GM12801 (cell line): ENCODE data around the gene MYPOP.

ENCODE experiments used
- TF ChIP-seq, protein P1 (sequence below): IDR thresholded peaks from one replicate; pipeline ENCODE4 v1.5.1; 2011; ENCODE audit warnings: control low read depth; ENCODE audit not compliant: insufficient read length; ENCODE audit errors: extremely low read depth

MYPOP gene

DNA sequence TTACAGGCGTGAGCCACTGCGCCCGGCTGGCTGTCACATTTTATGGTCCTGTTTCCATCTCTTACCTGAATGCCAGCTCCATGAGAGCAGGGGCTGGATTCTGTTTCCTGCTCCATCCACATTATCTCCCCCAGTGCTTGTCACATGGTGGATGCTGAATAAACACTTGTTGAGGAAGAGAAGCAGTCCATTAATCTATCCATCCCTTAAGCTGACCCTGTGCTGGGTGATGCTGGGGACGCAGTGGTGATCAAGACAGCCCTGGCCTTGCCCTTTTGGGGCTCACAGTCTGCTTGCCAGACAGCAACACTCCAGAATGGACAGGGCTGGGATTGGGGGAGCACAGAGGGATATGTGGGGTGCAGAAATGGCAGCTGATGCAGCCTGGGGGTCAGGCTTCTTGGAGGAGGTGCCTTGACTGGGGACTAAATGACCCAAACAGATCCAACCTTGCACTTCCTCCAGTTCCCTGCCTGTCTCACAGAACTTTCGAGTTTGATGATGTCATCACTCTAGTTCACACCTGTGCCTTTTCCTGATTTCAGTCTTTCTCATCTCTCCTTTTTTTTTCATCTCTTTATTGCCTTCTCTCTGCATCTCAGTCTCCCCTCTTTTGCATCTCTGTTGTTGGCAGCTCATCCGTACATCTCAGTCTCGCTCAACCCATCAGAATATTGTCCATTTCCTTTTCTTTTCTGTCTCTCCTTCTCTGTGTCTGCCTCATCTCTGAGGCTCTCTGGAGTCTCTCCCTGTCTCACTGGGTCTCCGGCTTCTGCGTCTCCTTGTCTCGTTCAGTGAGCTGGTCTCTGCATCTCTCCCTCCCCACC is 21.1 kb downstream of the MYPOP start:
- TF ChIP-seq, protein P1, sequence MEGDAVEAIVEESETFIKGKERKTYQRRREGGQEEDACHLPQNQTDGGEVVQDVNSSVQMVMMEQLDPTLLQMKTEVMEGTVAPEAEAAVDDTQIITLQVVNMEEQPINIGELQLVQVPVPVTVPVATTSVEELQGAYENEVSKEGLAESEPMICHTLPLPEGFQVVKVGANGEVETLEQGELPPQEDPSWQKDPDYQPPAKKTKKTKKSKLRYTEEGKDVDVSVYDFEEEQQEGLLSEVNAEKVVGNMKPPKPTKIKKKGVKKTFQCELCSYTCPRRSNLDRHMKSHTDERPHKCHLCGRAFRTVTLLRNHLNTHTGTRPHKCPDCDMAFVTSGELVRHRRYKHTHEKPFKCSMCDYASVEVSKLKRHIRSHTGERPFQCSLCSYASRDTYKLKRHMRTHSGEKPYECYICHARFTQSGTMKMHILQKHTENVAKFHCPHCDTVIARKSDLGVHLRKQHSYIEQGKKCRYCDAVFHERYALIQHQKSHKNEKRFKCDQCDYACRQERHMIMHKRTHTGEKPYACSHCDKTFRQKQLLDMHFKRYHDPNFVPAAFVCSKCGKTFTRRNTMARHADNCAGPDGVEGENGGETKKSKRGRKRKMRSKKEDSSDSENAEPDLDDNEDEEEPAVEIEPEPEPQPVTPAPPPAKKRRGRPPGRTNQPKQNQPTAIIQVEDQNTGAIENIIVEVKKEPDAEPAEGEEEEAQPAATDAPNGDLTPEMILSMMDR = no peak

DNA sequence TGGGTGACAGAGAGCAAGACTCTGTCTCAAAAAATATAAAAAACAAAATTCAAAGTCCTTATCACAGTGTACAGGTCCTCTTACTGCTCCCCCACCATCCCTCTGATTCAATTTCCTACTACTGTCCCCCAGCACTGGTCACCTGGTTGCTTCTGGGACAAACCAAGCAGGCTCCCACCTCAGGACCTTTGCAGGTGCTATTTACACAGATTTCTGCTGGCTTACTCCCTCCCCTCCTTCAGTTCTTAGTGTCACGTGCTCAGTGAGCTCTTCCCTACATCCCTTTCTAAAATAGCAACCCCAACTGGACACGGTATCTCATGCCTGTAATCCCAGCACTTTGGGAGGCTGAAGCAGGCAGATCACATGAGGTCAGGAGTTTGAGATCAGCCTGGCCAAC is 22.4 kb downstream of the MYPOP start:
- TF ChIP-seq, protein P1 = no peak

DNA sequence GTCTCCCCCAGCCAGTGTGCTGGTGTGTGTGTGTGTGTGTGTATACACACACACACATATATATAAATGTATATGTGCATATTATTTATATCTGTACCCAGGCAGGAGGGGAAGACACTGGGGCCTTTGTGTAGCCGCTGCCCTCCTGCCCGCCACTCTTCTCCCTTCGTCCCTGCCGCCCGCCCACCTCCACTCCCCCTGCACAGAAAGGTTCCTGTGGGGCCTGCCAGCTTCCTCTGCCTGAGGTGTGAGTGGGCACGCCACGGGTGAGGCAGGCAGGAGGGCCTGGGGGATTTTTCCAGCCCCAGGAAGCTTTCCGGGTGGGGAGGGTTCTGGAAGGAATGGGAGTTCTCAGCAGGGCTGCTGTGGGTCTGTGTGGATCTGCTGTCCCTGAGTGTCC is 23.4 kb downstream of the MYPOP start:
- TF ChIP-seq, protein P1 = no peak

DNA sequence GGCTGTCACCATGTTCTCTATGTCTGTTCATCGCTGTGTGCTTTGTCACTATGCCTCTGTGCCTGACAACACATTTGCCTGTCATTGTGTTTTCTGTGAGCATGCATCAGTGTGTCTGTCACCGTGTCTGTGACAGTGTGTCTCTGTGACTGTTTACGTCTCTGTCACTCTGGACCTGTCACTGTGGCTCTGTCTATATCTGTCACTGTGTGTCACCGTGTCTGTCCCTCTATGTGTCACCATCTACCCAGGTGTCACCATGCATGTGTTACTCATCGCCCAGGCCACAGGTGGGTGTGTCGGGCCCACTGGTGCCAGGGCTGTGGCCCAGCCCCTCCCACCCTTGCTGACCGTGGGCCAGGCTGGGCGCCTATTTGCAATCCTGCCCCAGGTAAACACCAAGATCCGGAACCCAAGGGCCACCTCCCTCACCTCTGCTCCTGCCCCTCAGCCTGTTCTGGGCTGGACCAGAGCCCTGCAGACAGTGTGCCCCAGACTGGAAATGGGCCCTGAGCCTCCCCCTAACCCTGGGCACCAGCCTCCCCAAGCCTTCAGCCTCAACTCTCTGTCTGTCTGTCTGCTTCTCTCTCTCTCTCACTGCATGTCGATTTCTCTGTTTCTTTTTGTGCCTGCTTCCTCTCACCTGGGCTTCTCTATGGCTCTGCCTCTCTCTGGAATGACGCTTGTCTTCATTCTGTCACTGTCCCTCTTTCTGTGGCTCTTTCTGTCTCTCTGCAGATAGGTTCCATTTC is 24.2 kb downstream of the MYPOP start:
- TF ChIP-seq, protein P1 = no peak

DNA sequence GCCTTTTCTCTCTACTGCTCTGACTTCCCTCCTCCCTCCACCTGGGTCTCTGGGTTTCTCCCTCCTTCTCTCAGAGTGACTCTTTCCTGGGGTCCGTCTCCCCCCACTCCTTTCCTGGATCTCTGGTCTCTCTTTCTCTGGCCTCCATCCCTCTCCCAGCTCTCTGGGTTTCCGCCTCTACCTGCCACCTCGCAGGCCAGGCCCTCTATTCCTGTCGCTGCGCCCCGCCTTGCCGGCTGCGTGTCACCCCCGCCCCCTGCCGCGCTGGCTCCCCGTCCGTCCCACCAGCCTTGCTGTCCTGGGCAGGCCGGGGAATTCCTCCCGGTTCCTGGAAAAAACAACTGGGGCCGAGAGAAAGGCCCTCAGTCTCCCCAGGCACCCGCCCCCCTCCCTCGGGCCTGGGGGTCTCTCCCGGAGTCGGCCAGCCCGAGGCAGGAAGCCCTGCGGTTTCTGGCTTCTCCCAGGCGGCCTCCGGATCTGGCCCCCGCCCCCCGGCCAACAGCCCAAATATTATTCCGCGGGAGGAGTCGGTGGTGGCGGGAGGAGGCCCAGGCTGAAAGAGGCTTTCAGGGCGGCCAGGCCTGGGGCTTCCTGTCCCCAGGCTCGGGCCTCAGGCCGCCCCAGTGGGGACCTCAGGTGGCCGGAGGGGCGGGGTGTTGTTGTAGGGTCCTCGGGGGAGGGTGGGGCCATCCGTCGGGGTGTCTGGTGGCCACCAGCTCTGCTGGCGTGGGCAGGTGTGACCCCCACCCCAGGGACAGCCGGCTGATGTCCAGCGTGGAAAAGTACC is 25.8 kb downstream of the MYPOP start:
- TF ChIP-seq, protein P1 = no peak

DNA sequence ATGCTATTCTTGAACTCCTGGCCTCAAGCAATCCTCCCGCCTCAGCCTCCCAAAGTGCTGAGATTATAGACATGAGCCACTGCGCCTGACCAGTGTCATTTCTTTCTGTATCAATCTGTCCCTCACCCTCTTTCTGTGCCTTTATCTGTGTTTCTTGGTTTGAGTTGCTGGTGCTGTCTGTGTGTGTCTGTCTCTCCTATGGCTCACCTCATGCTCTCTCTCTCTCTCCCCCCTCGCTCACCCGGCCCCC is 26.3 kb downstream of the MYPOP start:
- TF ChIP-seq, protein P1 = no peak

DNA sequence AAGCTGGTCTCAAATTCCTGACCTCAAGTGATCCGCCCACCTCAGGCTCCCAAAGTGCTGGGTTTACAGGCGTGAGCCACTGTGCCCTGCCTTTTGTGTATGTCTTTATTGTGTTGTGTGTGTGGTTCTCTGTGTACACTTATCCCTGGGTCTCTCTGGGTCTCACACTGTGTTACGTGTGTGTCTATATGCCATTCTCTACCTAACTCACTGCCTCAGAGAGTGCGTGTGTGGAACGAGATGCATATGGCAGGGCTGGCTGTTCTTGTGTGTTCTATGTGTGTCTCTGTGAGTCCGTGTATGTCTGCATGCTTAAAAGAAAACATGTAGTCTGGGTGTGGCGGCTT is 27.8 kb downstream of the MYPOP start:
- TF ChIP-seq, protein P1 = no peak
